OCI-LY1 (cell line): ENCODE data around the gene EIF4E1B.

Experiments used
- H2AFZ ChIP-seq: fragments of 200-600 bp; sonication (generic), shearing (Covaris generic); 2 replicates; pipeline ENCODE4 v1.6.0; 2014; ENCODE audit warnings: antibody characterized with exemption, mild to moderate bottlenecking, low read length
- H3F3A ChIP-seq: fragments of 200-600 bp; sonication (generic), shearing (Covaris generic); 2 replicates; pipeline ENCODE4 v1.6.0; 2014; ENCODE audit warnings: mild to moderate bottlenecking, antibody characterized with exemption, low read length, moderate library complexity; ENCODE audit not compliant: insufficient read depth
- H3K27ac ChIP-seq: fragments of 200-600 bp; sonication (generic); 2 replicates; pipeline ENCODE4 v1.5.1; 2014; ENCODE audit warnings: low read length, mixed run types, mild to moderate bottlenecking, low read depth; ENCODE audit not compliant: poor library complexity, severe bottlenecking
- H3K27me3 ChIP-seq: fragments of 200-600 bp; sonication (generic); 2 replicates; pipeline ENCODE4 v1.6.0; 2014; ENCODE audit warnings: antibody characterized with exemption, mild to moderate bottlenecking, low read length, moderate library complexity; ENCODE audit not compliant: insufficient read depth
- H3K36me3 ChIP-seq: fragments of 200-600 bp; sonication (generic); 2 replicates; pipeline ENCODE4 v1.6.1; 2014; ENCODE audit warnings: mild to moderate bottlenecking, antibody characterized with exemption, low read length, moderate library complexity, mixed read lengths; ENCODE audit not compliant: insufficient read depth
- H3K4me1 ChIP-seq: fragments of 200-600 bp; sonication (generic); 2 replicates; pipeline ENCODE4 v1.5.1; 2014; ENCODE audit warnings: mild to moderate bottlenecking, low read length, moderate library complexity; ENCODE audit not compliant: insufficient read depth, severe bottlenecking
- H3K4me2 ChIP-seq: fragments of 200-600 bp; sonication (generic), shearing (Covaris generic); 2 replicates; pipeline ENCODE4 v1.6.1; 2014; ENCODE audit warnings: low read length
- H3K4me3 ChIP-seq: fragments of 200-600 bp; sonication (generic); 2 replicates; pipeline ENCODE4 v1.5.1; 2014; ENCODE audit warnings: low read length, low read depth, mild to moderate bottlenecking, mixed read lengths; ENCODE audit not compliant: poor library complexity, severe bottlenecking
- H3K79me2 ChIP-seq: fragments of 200-600 bp; shearing (Covaris generic); 2 replicates; pipeline ENCODE4 v1.6.1; 2016; ENCODE audit warnings: mixed run types, low read length, mixed read lengths; ENCODE audit not compliant: insufficient read depth
- H3K9ac ChIP-seq: fragments of 200-600 bp; sonication (generic), shearing (Covaris generic); 2 replicates; pipeline ENCODE4 v1.6.1; 2014; ENCODE audit warnings: mild to moderate bottlenecking, low read length, mixed read lengths
- H3K9me2 ChIP-seq: fragments of 200-600 bp; sonication (generic), shearing (Covaris generic); 2 replicates; pipeline ENCODE4 v1.6.1; 2014; ENCODE audit warnings: low read depth, mild to moderate bottlenecking, low read length, mixed read lengths
- H3K9me3 ChIP-seq: fragments of 200-600 bp; shearing (Covaris generic); 2 replicates; pipeline ENCODE4 v1.6.1; 2014; ENCODE audit warnings: low read length, mixed read lengths
- H4K20me1 ChIP-seq: fragments of 200-600 bp; sonication (generic), shearing (Covaris generic); 2 replicates; pipeline ENCODE4 v1.6.0; 2016; ENCODE audit warnings: mild to moderate bottlenecking, low read length; ENCODE audit not compliant: insufficient read depth
- CTCF ChIP-seq: fragments of 200-600 bp; sonication (generic), shearing (Covaris generic); IDR thresholded peaks from 2 replicates; pipeline ENCODE4 v1.5.1; 2017; ENCODE audit warnings: mild to moderate bottlenecking, antibody characterized with exemption, low read length, moderate library complexity, mixed read lengths
- EZH2 ChIP-seq: fragments of 200-600 bp; sonication (generic), shearing (Covaris generic); IDR thresholded peaks from 2 replicates; pipeline ENCODE4 v1.8.0; 2017; ENCODE audit warnings: borderline replicate concordance, mixed run types, mild to moderate bottlenecking, antibody characterized with exemption, low read length, moderate library complexity, mixed read lengths

The EIF4E1B gene

GRCh38 chr5:176644878-176645670, 14.6 kb downstream of the EIF4E1B start:
- Histone ChIP-seq H3K27me3 (peaks cover 4% of the 10 kb centered on the region; the same call in 1 of the 2 replicates), H3K36me3 (no peaks in the 10 kb centered on the region), H3K9me2 (no peaks in the 10 kb centered on the region), H3K27ac (no peak overlapping the region), H3F3A (no peaks in the 10 kb centered on the region), H4K20me1 (no peaks in the 10 kb centered on the region), H3K4me2 (no peak overlapping the region), H2AFZ (no peak overlapping the region), H3K4me3 (no peak overlapping the region), H3K4me1 (peaks cover 18% of the 10 kb centered on the region), H3K9me3 (no peaks in the 10 kb centered on the region), H3K9ac (no peak overlapping the region), H3K79me2 (no peaks in the 10 kb centered on the region)
- no peak for TF ChIP-seq EZH2
- TF ChIP-seq CTCF: no peak

- peaks cover 4% of the 10 kb centered on the region; the same call in 1 of the 2 replicates for H3K27me3 ChIP-seq
- H3F3A ChIP-seq: no peaks in the 10 kb centered on the region
- no peak overlapping the region for H3K27ac ChIP-seq
- no peak for TF ChIP-seq EZH2
- no peak for TF ChIP-seq CTCF
- H3K4me3 ChIP-seq: peak overlapping the region; percentile 68
- H4K20me1 ChIP-seq: no peaks in the 10 kb centered on the region
- H3K4me1 ChIP-seq: peaks cover 18% of the 10 kb centered on the region
- H3K9me3 ChIP-seq: no peaks in the 10 kb centered on the region
- no peaks in the 10 kb centered on the region for H3K36me3 ChIP-seq
- peak overlapping the region; percentile 78 for H3K4me2 ChIP-seq
- no peaks in the 10 kb centered on the region for H3K79me2 ChIP-seq
- no peaks in the 10 kb centered on the region for H3K9me2 ChIP-seq
- H2AFZ ChIP-seq: peak overlapping the region; percentile 50; the same call in 1 of the 2 replicates
- H3K9ac ChIP-seq: peak overlapping the region; percentile 62
Observed at GRCh38 chr5:176646049-176646706, 15.7 kb downstream of the EIF4E1B start.

DNA sequence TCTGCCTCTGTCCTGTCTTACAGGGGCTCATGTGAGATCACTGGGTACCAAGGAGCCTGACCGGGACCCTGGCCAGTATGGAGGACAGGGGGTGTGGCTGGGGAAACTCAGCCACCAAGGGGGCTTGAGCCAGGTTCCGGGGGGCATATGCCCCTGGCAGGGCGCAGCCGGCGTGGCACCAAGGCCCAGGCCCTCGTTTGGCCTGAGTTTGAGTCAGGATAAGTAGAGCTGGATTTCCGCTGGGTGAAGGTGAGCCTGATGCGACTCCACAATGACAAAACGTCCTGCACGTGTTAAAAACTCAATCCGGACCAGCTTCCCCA, 16.2 kb downstream of the EIF4E1B start:
- TF ChIP-seq EZH2 (no peak), CTCF (no peak)
- peaks cover 18% of the 10 kb centered on the region for H3K4me1 ChIP-seq
- H3F3A ChIP-seq: no peaks in the 10 kb centered on the region

More for the DNA sequence above, 16.2 kb downstream of the EIF4E1B start:
- Histone ChIP-seq H4K20me1 (no peaks in the 10 kb centered on the region), H3K79me2 (no peaks in the 10 kb centered on the region), H3K4me2 (peak overlapping the region; percentile 78), H3K9ac (peak overlapping the region; percentile 62), H3K27me3 (peaks cover 4% of the 10 kb centered on the region; the same call in 1 of the 2 replicates), H3K4me3 (peak overlapping the region; percentile 68), H3K9me2 (no peaks in the 10 kb centered on the region), H3K9me3 (no peaks in the 10 kb centered on the region), H3K36me3 (no peaks in the 10 kb centered on the region), H3K27ac (no peak overlapping the region), H2AFZ (peak overlapping the region; percentile 50; the same call in 1 of the 2 replicates)
